Measurements from ENCODE around the gene PPP6R3.

PPP6R3 gene

GRCh38 chr11:68541991-68542390 lies 81.4 kb downstream of the PPP6R3 start:
- no peak overlapping the region for H2AFZ ChIP-seq (ENCODE audit: low read length)
- no peaks in the 10 kb centered on the region for H3F3A ChIP-seq (ENCODE audit: low read depth)
- no peaks in the 10 kb centered on the region for H3K9me3 ChIP-seq (ENCODE audit: insufficient read depth, low read depth, low read length)
- H3K27me3 ChIP-seq (ENCODE audit: insufficient read depth, low read length, poor library complexity, severe bottlenecking): no peaks in the 10 kb centered on the region
- no peak overlapping the region for H3K4me2 ChIP-seq (ENCODE audit: low read depth, low read length, poor library complexity, severe bottlenecking)
- no peak overlapping the region for H3K4me3 ChIP-seq (ENCODE audit: low read length, poor library complexity, severe bottlenecking)
- TF ChIP-seq EZH2phosphoT487 (IDR thresholded peaks at IDR 0.05; ENCODE audit: borderline replicate concordance) (no peak), CTCF (conservative IDR thresholded peaks at IDR 0.05; ENCODE audit: low read length) (no peak)
- peaks cover 94% of the 10 kb centered on the region for H3K36me3 ChIP-seq (ENCODE audit: insufficient read depth, low read length)
- H3K4me1 ChIP-seq (ENCODE audit: insufficient read depth, low read length, poor library complexity, severe bottlenecking): no peaks in the 10 kb centered on the region
- H4K20me1 ChIP-seq (ENCODE audit: insufficient read depth, low read length, poor library complexity, severe bottlenecking): peaks cover 48% of the 10 kb centered on the region
- no peaks in the 10 kb centered on the region for H3K9me2 ChIP-seq (replicated peaks; ENCODE audit: low read depth, low read length)
- no peak overlapping the region for H3K9ac ChIP-seq (ENCODE audit: low read depth, low read length, poor library complexity, severe bottlenecking)
- peaks cover 68% of the 10 kb centered on the region for H3K79me2 ChIP-seq (ENCODE audit: insufficient read depth, low read length)

- TF ChIP-seq CTCF (conservative IDR thresholded peaks at IDR 0.05; ENCODE audit: low read length) (no peak), EZH2phosphoT487 (IDR thresholded peaks at IDR 0.05; ENCODE audit: borderline replicate concordance) (no peak)
- Histone ChIP-seq H3K27me3 (ENCODE audit: insufficient read depth, low read length, poor library complexity, severe bottlenecking) (no peaks in the 10 kb centered on the region), H3K4me3 (ENCODE audit: low read length, poor library complexity, severe bottlenecking) (no peak overlapping the region), H3K4me1 (ENCODE audit: insufficient read depth, low read length, poor library complexity, severe bottlenecking) (no peaks in the 10 kb centered on the region), H3K36me3 (ENCODE audit: insufficient read depth, low read length) (peaks cover 94% of the 10 kb centered on the region), H3K9me2 (replicated peaks; ENCODE audit: low read depth, low read length) (no peaks in the 10 kb centered on the region), H2AFZ (ENCODE audit: low read length) (no peak overlapping the region), H3K9ac (ENCODE audit: low read depth, low read length, poor library complexity, severe bottlenecking) (no peak overlapping the region), H3K4me2 (ENCODE audit: low read depth, low read length, poor library complexity, severe bottlenecking) (no peak overlapping the region), H4K20me1 (ENCODE audit: insufficient read depth, low read length, poor library complexity, severe bottlenecking) (peaks cover 48% of the 10 kb centered on the region), H3K79me2 (ENCODE audit: insufficient read depth, low read length) (peaks cover 70% of the 10 kb centered on the region), H3K9me3 (ENCODE audit: insufficient read depth, low read depth, low read length) (no peaks in the 10 kb centered on the region), H3F3A (ENCODE audit: low read depth) (no peaks in the 10 kb centered on the region)
These were observed 82.1 kb downstream of the PPP6R3 start for GRCh38 chr11:68542617-68543016.

- H3K9me2 ChIP-seq (replicated peaks; ENCODE audit: low read depth, low read length): no peaks in the 10 kb centered on the region
- H3K36me3 ChIP-seq (ENCODE audit: insufficient read depth, low read length): peaks cover 94% of the 10 kb centered on the region
- no peaks in the 10 kb centered on the region for H3K27me3 ChIP-seq (ENCODE audit: insufficient read depth, low read length, poor library complexity, severe bottlenecking)
- no peak overlapping the region for H3K4me2 ChIP-seq (ENCODE audit: low read depth, low read length, poor library complexity, severe bottlenecking)
- H3K9me3 ChIP-seq (ENCODE audit: insufficient read depth, low read depth, low read length): no peaks in the 10 kb centered on the region
- TF ChIP-seq CTCF (conservative IDR thresholded peaks at IDR 0.05; ENCODE audit: low read length): no peak
- H3F3A ChIP-seq (ENCODE audit: low read depth): no peaks in the 10 kb centered on the region
- peaks cover 67% of the 10 kb centered on the region for H3K79me2 ChIP-seq (ENCODE audit: insufficient read depth, low read length)
- H2AFZ ChIP-seq (ENCODE audit: low read length): no peak overlapping the region
- H4K20me1 ChIP-seq (ENCODE audit: insufficient read depth, low read length, poor library complexity, severe bottlenecking): peaks cover 46% of the 10 kb centered on the region
- no peak overlapping the region for H3K4me3 ChIP-seq (ENCODE audit: low read length, poor library complexity, severe bottlenecking)
- H3K4me1 ChIP-seq (ENCODE audit: insufficient read depth, low read length, poor library complexity, severe bottlenecking): no peaks in the 10 kb centered on the region
- no peak overlapping the region for H3K9ac ChIP-seq (ENCODE audit: low read depth, low read length, poor library complexity, severe bottlenecking)
These were observed 83.0 kb downstream of the PPP6R3 start for GRCh38 chr11:68543594-68543993.

Measured in Loucy (cell line).